ENCODE measurements around the gene SOX30. TPM values are rescaled to one million over a fixed set of nuclear protein-coding genes. Genes with fewer than 3 reads are reported as not detected.

The SOX30 gene
- total and polyA plus RNA-seq, 2 donors (not counting 1 experiment from before 2014, with no cell fraction given): 0.21 to 0.49 TPM

DNA sequence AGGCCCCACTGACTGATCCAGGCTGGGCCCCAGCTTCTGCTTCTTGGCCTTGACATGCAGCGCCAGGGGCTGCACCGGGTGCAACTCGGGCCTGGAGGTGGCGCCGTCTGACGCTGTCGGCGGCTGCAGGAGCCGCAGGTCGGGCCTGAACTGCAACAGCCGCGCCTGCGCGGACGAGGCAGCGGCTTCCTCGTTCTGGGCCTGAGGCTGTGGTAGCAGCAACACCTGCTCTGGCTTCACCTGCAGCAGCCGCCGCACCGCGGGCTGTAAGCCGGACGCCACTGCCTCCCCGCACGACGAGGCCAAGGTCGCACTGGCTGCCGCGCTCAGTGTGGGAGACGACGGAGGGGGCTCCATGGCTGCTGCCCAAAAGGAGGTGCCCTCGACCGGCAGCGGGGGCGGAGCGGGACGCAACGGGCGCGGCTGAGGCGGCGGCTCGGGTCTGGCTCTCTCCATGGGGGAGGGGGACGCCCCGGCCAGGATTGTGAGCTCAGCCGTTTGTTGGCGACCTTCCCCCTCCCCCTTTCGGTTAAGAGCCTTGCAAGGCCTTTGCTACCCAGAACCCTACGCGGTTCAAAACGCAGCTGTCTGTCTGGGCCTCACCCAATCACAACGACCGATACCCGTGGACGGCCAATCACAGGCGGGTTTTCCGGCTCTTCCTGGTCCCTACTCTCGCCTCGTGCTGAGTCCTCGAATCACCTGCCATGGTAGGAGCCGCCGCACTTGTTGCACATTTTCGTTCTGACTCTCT lies 438 bp downstream of the SOX30 start:
- Histone ChIP-seq H4K20me1 (ENCODE audit: control insufficient read depth, insufficient read depth, low read length, poor library complexity, severe bottlenecking) (no peaks in the 10 kb centered on the region), H3K9me3 (ENCODE audit: control extremely low read depth in 1 of 3, control insufficient read depth in 2 of 3, insufficient read depth in 1 of 3, low read length in 2 of 3) (peaks cover 4 to 29% (median 12%) of the 10 kb centered on the region in 3 donors), H3K79me2 (ENCODE audit: control insufficient read depth, insufficient read depth, low read length) (peaks cover 20% of the 10 kb centered on the region), H3K4me2 (replicated peaks; ENCODE audit: low read depth, low read length, poor library complexity, severe bottlenecking) (peak overlapping the region; percentile 82), H3K4me1 (ENCODE audit: control insufficient read depth in 2 of 2, insufficient read depth in 2 of 2, low read length in 2 of 2) (peaks cover 34 to 36% of the 10 kb centered on the region in 2 donors), H3K27ac (ENCODE audit: low read length in 2 of 2) (peak overlapping the region; percentile 67 to 77), H3K27me3 (replicated peaks in 1 of 4; ENCODE audit: control extremely low read depth in 1 of 4, control insufficient read depth in 3 of 4, insufficient read depth in 4 of 4, low read length in 3 of 4) (no peaks in the 10 kb centered on the region), H3K4me3 (ENCODE audit: control extremely low read depth in 1 of 5, extremely low read depth in 1 of 5, insufficient read depth in 1 of 5, low read depth in 2 of 5, low read length in 4 of 5) (peak overlapping the region in 4 of 5 experiments; percentile 46 to 60 (median 58)), H2AFZ (ENCODE audit: insufficient read depth, low read depth, low read length, poor library complexity, severe bottlenecking) (peak overlapping the region; percentile 94), H3K36me3 (replicated peaks in 1 of 2; ENCODE audit: control extremely low read depth in 1 of 2, control insufficient read depth in 1 of 2, extremely low read depth in 1 of 2, insufficient read depth in 2 of 2, low read length in 1 of 2) (no peaks in the 10 kb centered on the region), H3K9ac (ENCODE audit: low read length) (peak overlapping the region; percentile 61)
- ChIA-PET POLR2A (interaction anchor here (0.6 to 1.7 kb wide), 5 partner anchors 8 to 166 kb away, joined by 3 to 5 read pairs (median 4); no protein-coding TSS in a partner anchor), CTCF (interaction anchor here (0.6 to 3.4 kb wide), 18 partner anchors 9 to 220 kb away, joined by 3 to 18 read pairs (median 4); partner anchors contain the start of genes C5orf52 and LSM11)
- no peaks in the 10 kb centered on the region for H3K27me3 Mint-ChIP-seq
- H3K9me3 Mint-ChIP-seq (ENCODE audit: insufficient read depth): peaks cover 7% of the 10 kb centered on the region
- peak; percentile 92 for DNase-seq
- peak overlapping the region; percentile 90 for H3K27ac Mint-ChIP-seq
- ATAC-seq (ENCODE audit: low read depth): peak; percentile 97
- peaks cover 42% of the 10 kb centered on the region for H3K4me1 Mint-ChIP-seq
- TF ChIP-seq CTCF (IDR thresholded peaks at IDR 0.05) (peak; percentile 59), EZH2 (IDR thresholded peaks at IDR 0.05; ENCODE audit: borderline replicate concordance, insufficient read depth, low read depth, low read length, poor library complexity, severe bottlenecking) (no peak)
- intact Hi-C loops (cut with micrococcal nuclease): loop anchor here (1.0 to 5.0 kb wide), 4 partner anchors 55 to 149 kb away; partner anchors contain the start of gene LSM11
- H3K4me3 Mint-ChIP-seq: peak overlapping the region; percentile 89
- 30% methylated on average over 61 of the region's 63 CpGs for WGBS (ENCODE audit: insufficient coverage)
